IPS DF 4.7 (cell line): ENCODE results near the gene OMG.
"Not testable (repeated sequence)": the region's sequence is repeated elsewhere in the genome, so short reads cannot be mapped to it uniquely, and the experiment has no call there.

Experiments
- DNase-seq: peaks from one replicate; pipeline ENCODE4 v3.0.0-alpha.2; 2013; ENCODE audit warnings: low spot score; ENCODE audit errors: extremely low read depth

Gene OMG

GRCh38 chr17:31297090-31297489 is at the start of gene OMG:
TSS of gene OMG (minus strand) at chr17:31297239. CDS start at chr17:31296331, 908 bp downstream.
- DNase-seq: no peak

GRCh38 chr17:31345191-31345747 is 48.2 kb upstream of the OMG start:
- not testable (repeated sequence) for DNase-seq

GRCh38 chr17:31339906-31340661 is 43.0 kb upstream of the OMG start:
- DNase-seq: no peak

- DNase-seq: no peak
Measured at GRCh38 chr17:31329221-31329620, 32.2 kb upstream of the OMG start.

GRCh38 chr17:31328160-31328535 is 31.1 kb upstream of the OMG start:
- DNase-seq: no peak

- no peak for DNase-seq
Measured at GRCh38 chr17:31327534-31328159, 30.6 kb upstream of the OMG start.

GRCh38 chr17:31323551-31323950 is 26.5 kb upstream of the OMG start:
- no peak for DNase-seq

GRCh38 chr17:31321966-31322365 is 24.9 kb upstream of the OMG start:
- DNase-seq: no peak

- no peak for DNase-seq
Measured at GRCh38 chr17:31321481-31321880, 24.4 kb upstream of the OMG start, which contains the start of gene EVI2A. TSS of gene EVI2A (minus strand) at chr17:31321622. CDS start at chr17:31319013, 2,609 bp downstream.

- no peak for DNase-seq
Measured at GRCh38 chr17:31320791-31321190, 23.8 kb upstream of the OMG start.

- no peak for DNase-seq
Measured at GRCh38 chr17:31320241-31320640, 23.2 kb upstream of the OMG start.

GRCh38 chr17:31318851-31319661 is 22.0 kb upstream of the OMG start:
- DNase-seq: no peak

- no peak for DNase-seq
Measured at GRCh38 chr17:31318298-31318801, 21.3 kb upstream of the OMG start.

- no peak for DNase-seq
Measured at GRCh38 chr17:31314782-31315100, 17.7 kb upstream of the OMG start.

GRCh38 chr17:31313982-31314781 is 17.1 kb upstream of the OMG start, which contains the start of gene EVI2B:
TSS of gene EVI2B (minus strand) at chr17:31314054. CDS start at chr17:31305609, 8,445 bp downstream.
- DNase-seq: no peak

GRCh38 chr17:31312223-31312622 is 15.2 kb upstream of the OMG start:
- not testable (repeated sequence) for DNase-seq

GRCh38 chr17:31311526-31311925 is 14.5 kb upstream of the OMG start:
- no peak for DNase-seq

- DNase-seq: no peak
Measured at GRCh38 chr17:31310886-31311285, 13.8 kb upstream of the OMG start.

- DNase-seq: no peak
Measured at GRCh38 chr17:31310260-31310659, 13.2 kb upstream of the OMG start.

GRCh38 chr17:31309556-31309955 is 12.5 kb upstream of the OMG start:
- DNase-seq: no peak
